ENCODE data around the gene KRT77.
"Not testable (repeated sequence)": the region's sequence is repeated elsewhere in the genome, so short reads cannot be mapped to it uniquely, and the experiment has no call there.

Gene KRT77

DNA sequence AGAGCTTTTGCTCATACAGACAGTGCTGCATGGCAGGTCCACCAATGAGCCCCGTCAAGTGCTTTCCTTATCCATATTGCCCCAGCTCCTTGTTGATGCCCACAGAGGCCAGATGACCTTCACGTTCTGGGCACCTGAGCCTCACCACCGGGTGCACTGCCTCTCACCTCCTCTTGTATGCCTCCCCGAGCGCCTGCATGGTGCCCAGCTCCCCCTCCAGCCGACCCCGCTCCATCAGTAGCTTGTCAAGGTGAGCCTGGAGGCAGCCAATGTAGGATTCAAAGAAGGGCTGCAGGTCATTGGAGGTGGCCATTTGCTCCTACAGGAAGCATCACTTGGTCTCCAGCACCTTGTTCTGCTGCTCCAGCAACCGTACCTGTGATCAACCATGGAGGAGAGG lies 31.8 kb upstream of the KRT77 start:
- H3K4me3 ChIP-seq (ENCODE audit: low read length) = no peak overlapping the region
- no peak for TF ChIP-seq ZNF274 (IDR thresholded peaks at IDR 0.05; ENCODE audit: low read depth, low read length)

DNA sequence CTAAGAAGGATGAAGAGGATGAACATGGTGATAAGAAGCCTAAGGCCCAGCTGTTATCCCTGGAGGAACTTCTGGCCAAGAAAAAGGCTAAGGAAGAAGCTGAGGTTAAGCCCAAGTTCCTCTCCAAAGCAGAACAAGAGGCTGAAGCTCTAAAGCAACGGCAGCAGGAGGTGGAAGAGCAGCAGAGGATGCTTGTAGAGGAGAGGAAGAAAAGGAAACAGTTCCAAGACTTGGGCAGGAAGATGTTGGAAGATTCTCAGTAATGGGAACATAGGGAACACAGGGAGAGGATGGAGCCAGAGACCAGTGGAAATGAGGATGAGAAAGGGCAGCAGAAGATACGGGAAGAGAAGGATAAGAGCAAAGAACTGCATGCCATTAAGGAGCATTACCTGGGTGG lies 27.5 kb upstream of the KRT77 start:
- no peak for TF ChIP-seq ZNF274 (IDR thresholded peaks at IDR 0.05; ENCODE audit: low read depth, low read length)
- no peak overlapping the region for H3K4me3 ChIP-seq (ENCODE audit: low read length)

DNA sequence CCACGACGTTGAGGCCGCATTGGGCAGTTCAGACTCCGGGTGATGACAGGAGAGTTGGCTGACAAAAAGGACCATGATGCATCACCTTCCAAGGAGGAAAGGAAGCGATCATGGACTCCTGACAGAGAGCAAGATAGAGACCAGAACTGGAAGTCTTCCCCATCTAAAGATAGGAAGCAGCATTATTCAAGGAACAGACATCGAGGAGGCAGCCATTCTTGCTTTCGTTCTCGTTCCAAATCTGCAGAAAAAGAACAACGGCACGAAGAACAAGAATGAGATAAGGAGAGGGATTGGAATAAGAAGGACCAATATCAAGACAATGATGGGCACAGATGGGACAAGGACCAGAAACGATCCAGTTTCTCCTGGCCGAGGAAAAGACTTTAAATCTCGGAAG lies 27.1 kb upstream of the KRT77 start:
- no peak for TF ChIP-seq ZNF274 (IDR thresholded peaks at IDR 0.05; ENCODE audit: low read depth, low read length)

DNA sequence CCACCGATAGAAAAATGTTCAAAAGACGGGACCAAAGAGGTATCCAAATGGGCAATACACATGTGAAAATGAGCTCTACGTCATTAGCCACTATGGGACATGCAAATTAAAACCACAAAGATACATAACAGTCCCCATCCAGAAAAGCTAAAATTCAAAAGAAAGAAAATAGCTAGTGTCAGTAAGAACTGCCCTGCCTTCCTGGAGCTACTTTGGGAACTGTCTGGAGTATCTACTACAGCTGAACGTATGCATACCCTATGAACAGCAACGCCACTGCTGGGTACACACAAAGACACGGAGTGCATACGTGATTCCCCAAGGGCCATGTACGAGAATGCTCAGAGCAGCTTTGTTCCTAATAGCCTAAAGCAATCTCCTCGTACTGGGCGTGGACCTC lies 25.8 kb upstream of the KRT77 start:
- no peak overlapping the region for H3K4me3 ChIP-seq (ENCODE audit: low read length)
- TF ChIP-seq ZNF274 (IDR thresholded peaks at IDR 0.05; ENCODE audit: low read depth, low read length) = no peak

More for the DNA sequence above, 27.1 kb upstream of the KRT77 start:
- H3K4me3 ChIP-seq (ENCODE audit: low read length) = no peak overlapping the region

DNA sequence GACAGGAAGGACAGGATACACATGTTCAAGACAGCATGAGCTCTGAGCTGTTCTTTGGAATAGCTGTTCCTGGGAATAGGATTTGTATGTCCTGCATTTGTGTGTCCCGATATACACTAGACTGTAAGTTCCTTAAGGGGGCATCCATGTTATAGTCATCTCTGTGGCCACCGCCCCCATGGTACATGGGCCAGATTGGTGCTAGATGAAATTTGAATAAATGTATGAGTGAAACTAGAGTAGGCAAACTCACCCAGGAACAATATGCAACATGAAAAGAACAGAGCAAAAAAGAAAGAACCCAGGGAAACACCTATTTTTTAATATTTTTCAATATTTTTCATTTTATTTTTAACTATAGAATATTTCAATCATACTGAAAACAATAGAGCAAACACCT lies 25.1 kb upstream of the KRT77 start:
- H3K4me3 ChIP-seq (ENCODE audit: low read length) = no peak overlapping the region
- TF ChIP-seq ZNF274 (IDR thresholded peaks at IDR 0.05; ENCODE audit: low read depth, low read length) = no peak

DNA sequence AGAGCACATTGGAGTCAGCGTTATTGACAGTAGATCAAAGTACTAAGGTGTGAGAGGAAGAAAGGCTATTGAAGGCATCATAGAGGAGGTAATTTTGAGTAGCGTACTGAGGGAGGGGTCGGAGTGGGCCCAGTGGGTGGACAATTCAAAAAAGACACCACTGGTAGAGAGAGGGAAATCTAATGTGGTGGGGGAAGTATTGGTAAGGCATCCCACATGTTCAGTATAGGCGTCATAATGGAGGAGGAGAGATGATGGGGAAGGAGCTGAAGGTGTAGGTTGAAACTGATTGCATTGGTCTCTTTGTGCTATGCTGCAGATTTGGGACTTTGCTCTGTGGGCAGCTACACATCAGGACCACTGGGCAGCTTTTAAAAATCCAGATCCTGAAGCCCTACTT lies 23.7 kb upstream of the KRT77 start:
- TF ChIP-seq ZNF274 (IDR thresholded peaks at IDR 0.05; ENCODE audit: low read depth, low read length) = no peak
- no peak overlapping the region for H3K4me3 ChIP-seq (ENCODE audit: low read length)

DNA sequence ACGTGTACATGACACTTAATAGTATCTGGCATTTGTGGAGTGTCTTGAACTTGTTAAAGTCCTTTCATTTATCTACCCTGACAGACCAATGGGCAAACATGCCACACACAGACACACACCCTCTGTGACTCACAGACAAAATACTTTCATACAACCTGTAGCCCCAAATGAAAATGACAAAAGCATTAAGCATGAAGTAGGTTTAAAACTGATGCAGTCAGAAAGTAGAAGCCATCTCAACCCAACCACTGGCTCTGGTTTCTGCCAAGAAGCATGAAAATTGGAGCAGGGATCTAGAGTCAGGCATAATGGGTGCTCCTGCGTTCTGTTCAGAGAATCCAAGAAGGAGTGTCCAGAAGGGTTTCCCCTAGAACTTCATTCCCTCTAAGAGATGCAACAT lies 23.1 kb upstream of the KRT77 start:
- TF ChIP-seq ZNF274 (IDR thresholded peaks at IDR 0.05; ENCODE audit: low read depth, low read length) = no peak
- H3K4me3 ChIP-seq (ENCODE audit: low read length) = no peak overlapping the region

DNA sequence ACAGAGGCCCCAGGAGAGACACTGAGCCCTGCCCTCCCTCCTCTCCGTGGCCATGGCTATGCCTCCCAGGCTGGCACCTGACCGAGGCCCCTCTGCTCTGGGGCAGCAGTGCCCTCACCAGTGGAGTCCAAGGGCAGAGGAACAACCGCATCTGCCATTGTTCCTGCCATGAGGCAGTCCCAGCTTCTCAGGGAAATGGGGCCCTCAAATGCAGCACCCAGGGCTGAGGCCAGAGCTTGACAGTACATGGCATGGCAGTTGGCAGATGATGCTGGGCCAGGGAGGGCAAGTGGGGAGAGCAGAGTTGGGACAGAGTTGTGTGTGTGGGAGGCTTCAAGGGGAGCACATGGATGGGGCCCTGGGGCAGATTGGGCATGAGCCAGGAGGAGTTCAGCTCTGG lies 21.1 kb upstream of the KRT77 start:
- no peak overlapping the region for H3K4me3 ChIP-seq (ENCODE audit: low read length)
- no peak for TF ChIP-seq ZNF274 (IDR thresholded peaks at IDR 0.05; ENCODE audit: low read depth, low read length)

DNA sequence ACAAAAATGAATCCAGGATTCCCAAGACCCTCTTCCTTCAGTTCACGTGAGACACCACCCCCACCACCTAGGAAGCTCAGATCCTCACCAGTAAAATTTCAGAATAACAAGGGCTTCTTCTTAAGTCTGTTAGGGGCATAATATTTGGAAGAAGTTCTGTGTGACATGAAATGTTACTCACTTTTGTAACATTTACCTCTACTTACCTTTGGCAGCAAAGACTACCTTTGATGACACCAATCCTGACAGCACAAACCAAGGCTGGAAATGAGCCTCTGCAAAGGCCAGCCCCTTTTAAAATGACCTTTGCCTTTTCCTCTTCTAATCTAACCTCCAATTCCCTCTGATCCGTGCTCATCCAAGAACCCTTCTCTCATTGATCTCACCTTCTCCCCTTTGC lies 19.4 kb upstream of the KRT77 start:
- H3K4me3 ChIP-seq (ENCODE audit: low read length) = no peak overlapping the region
- TF ChIP-seq ZNF274 (IDR thresholded peaks at IDR 0.05; ENCODE audit: low read depth, low read length) = no peak

DNA sequence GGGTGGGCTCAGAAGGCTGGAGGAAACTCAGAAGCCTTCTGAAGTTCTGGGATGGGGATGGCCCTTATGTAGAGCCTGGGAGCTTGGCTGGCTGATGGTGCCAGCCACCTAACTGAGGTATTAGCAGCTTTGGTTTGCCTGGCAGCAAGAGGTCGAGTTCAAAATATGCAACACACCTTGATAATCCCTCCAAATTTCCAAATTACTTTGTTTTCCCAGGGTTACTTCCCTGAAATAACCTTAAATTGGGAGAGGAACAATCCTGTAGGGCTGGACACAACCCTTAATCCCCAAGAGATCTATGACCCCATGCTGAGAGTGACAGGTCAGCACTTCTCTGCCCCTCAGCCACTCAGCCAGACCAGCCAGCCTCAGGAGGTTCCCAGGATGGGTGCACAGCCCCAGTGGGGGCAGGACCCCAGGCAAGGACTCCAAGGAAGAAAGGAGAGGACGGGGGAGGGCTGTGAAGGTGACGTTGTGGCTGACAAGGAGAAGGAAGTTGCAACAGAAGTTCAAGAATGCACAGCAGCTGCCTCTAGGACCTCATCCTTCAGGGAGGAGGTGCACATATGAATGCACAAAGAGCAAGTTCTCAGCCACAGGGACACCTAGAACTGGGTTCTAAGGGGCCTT lies 18.6 kb upstream of the KRT77 start:
- H3K4me3 ChIP-seq (ENCODE audit: low read length) = no peak overlapping the region
- no peak for TF ChIP-seq ZNF274 (IDR thresholded peaks at IDR 0.05; ENCODE audit: low read depth, low read length)

DNA sequence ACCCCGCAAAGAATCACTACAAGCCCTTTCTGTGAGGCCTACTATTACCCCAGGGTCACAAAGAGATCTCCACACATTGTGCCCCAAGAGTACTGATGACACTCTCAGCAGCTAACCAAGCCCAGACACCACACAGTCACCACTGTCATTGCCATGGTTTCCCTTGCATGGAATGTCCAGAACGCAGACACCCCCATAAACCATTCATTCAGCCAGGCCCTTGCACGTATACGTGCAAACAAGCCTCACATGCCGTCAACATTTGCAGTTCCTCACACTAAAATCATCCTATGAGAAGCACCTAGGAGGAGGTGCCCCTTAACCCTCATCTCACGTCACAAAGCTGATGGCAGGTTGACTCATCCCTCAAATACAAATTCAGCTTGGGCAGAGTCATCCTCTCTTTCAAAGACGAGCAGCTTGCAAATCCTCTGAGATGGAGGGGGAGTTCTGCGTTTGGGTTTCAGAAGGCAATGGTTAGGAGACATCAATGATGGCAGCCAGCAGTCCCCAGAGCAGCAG lies 17.1 kb upstream of the KRT77 start:
- TF ChIP-seq ZNF274 (IDR thresholded peaks at IDR 0.05; ENCODE audit: low read depth, low read length) = no peak

DNA sequence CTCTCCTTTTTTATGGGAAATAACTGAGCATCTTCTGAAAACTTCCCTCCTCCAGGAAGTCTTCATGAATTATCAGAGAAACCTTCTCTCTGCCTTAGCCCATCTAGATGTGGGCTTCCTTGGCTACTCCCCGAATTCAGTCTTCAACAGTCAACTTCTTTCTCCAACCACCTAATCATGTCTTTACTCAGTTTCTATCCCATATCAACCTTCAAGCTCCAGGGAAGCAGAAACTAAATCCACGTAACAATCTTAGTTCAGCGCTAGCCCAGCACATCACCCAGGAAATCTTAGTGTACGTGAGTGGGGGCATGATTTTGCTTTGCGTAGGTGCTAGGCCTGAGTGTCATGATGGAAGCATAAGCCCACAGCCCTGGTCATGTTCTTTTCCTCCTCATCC lies 12.7 kb upstream of the KRT77 start:
- no peak overlapping the region for H3K4me3 ChIP-seq (ENCODE audit: low read length)
- no peak for TF ChIP-seq ZNF274 (IDR thresholded peaks at IDR 0.05; ENCODE audit: low read depth, low read length)

More for the DNA sequence above, 17.1 kb upstream of the KRT77 start:
- H3K4me3 ChIP-seq (ENCODE audit: low read length) = no peak overlapping the region

DNA sequence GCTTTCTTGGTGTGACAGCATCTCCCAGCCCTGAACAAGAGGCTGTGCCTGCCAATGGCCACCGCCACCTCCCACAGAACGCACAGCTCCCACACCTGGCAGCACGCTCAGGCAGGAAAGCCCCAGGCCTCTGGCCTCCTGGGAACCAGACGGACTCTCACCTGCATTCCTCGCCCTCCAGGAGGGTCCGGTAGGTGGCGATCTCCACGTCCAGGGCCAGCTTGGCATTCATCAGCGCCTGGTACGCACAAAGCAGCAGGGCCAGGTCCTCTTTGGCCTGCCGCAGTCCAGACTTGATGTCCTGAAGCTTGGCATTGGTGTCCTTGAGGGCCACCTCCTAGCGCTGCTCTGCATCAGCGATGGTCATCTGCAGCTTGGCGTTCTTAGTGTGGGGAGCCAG lies 12.1 kb upstream of the KRT77 start:
- no peak overlapping the region for H3K4me3 ChIP-seq (ENCODE audit: low read length)
- no peak for TF ChIP-seq ZNF274 (IDR thresholded peaks at IDR 0.05; ENCODE audit: low read depth, low read length)

DNA sequence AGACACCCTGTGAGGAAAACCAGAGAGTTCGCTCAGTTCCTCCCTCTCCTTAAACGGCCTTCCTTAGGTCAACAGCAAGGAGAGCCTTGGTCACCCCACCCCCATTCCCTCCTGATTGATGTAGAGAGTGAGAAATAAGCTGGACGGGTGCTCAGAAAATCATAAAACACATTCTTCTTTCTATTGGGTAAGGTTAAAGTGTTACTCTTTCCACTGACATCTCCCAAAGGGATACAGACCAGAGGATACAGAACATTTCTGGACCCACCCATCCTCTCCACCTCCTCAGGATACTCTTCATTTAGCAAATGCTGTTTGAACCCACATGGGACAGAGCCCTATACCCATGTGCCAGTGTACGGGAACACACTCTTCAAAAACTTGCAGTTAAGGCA lies 11.6 kb upstream of the KRT77 start:
- no peak for TF ChIP-seq ZNF274 (IDR thresholded peaks at IDR 0.05; ENCODE audit: low read depth, low read length)
- H3K4me3 ChIP-seq (ENCODE audit: low read length) = no peak overlapping the region

DNA sequence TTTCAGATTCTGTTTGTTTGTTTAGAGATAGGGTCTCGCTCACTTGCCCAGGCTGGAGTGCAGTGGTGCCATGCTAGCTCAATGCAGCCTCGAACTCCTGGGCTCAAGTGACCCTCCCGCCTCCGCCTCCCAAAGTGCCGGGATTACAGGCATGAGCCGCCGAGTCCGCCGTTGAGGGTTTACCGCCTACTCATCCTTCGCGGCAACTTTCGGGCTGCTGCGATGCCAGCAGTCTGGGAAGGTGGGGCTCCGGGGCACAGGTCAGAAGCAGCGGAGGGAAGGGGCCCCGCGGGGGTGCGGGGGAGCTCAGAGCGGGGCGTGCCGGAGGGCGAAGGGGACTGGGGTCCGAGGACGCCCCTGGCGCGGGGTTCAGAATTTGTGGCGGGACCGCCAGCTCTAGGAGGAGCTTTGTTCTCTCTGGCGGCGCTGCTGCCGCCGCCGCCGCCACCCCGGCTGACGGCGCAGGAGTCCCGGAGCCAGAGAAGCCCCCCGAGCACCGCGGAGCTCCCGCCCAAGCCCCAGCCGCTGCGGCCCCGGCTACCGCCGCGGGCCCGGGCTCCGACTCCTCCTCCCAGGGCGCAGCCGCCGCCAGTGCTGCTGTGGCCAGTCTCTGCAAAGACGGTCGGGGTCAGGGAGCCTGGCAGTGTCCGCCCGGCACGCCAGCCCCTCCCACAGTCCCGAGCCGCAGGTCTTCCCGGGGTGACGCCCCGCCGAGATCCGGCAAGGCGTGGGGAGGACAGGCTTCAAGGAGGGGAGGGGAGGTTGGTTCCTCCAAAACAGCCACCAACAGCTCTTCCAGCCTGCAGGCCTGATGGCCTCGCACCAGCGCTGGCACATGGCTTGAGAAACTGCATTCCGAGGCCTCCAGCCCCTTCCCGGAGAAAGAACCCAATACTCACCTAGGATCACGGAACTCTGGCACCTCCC lies 10.9 kb upstream of the KRT77 start:
- no peak overlapping the region for H3K4me3 ChIP-seq (ENCODE audit: low read length)
- no peak for TF ChIP-seq ZNF274 (IDR thresholded peaks at IDR 0.05; ENCODE audit: low read depth, low read length)

DNA sequence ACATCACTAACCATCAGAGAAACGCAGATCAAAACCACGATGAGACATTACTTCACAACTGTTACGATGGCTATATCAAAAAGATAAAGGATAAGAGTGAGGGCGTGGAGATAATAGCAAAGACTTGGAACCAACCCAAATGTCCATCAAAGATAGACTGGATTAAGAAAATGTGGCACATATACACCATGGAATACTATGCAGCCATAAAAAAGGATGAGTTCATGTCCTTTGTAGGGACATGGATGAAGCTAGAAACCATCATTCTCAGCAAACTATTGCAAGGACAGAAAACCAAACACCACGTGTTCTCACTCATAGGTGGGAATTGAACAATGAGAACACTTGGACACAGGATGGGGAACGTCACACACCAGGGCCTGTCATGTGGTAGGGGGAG lies 8.8 kb upstream of the KRT77 start:
- H3K4me3 ChIP-seq (ENCODE audit: low read length) = not testable (repeated sequence)

Data from GM08714 (cell line).